DND-41 (cell line): ENCODE data around the gene IL4I1.
A peak's percentile ranks its signal among the peaks of the same experiment; 100 is the strongest.
"Not testable (repeated sequence)": the region's sequence is repeated elsewhere in the genome, so short reads cannot be mapped to it uniquely, and the experiment has no call there.

Experiments used
- ATAC-seq: fragments of 200-7000 bp; cut with Tn5 transposase; 3 replicates; pipeline ENCODE4 v1.9.1; 2021; ENCODE audit warnings: low read depth; ENCODE audit not compliant: insufficient read depth
- DNase-seq: peaks from one replicate; pipeline ENCODE4 v3.0.0-alpha.2; 2020
- H2AFZ ChIP-seq: 2 replicates; pipeline ENCODE4 v1.6.0; 2012; ENCODE audit warnings: low read depth, low read length
- H3K27ac ChIP-seq: 2 replicates; pipeline ENCODE4 v1.5.1; 2012; ENCODE audit warnings: low read length, inconsistent platforms
- H3K27me3 ChIP-seq: fragments of 200-600 bp; sonication (generic); 2 replicates; pipeline ENCODE4 v1.6.0; 2012; ENCODE audit warnings: low read length, mild to moderate bottlenecking, inconsistent platforms; ENCODE audit not compliant: insufficient read depth, poor library complexity
- H3K36me3 ChIP-seq: 2 replicates; pipeline ENCODE4 v1.5.1; 2012; ENCODE audit warnings: low read length, inconsistent platforms; ENCODE audit not compliant: insufficient read depth
- H3K4me1 ChIP-seq: 2 replicates; pipeline ENCODE4 v1.5.1; 2012; ENCODE audit warnings: mild to moderate bottlenecking, low read length; ENCODE audit not compliant: insufficient read depth
- H3K4me2 ChIP-seq: 2 replicates; pipeline ENCODE4 v1.6.0; 2012; ENCODE audit warnings: mild to moderate bottlenecking, moderate library complexity, low read length, inconsistent platforms; ENCODE audit not compliant: insufficient read depth
- H3K4me3 ChIP-seq, 2 experiments: fragments of 200-600 bp in 1 of 2; shearing (Covaris generic) in 1 of 2; 2 replicates each; pipeline ENCODE4 v1.5.1; 2012 to 2016; ENCODE audit warnings: inconsistent platforms in 2 of 2, low read length in 2 of 2, mild to moderate bottlenecking in 2 of 2, low read depth in 1 of 2, moderate library complexity in 1 of 2
- H3K79me2 ChIP-seq: 2 replicates; pipeline ENCODE4 v1.6.0; 2012; ENCODE audit warnings: low read length, inconsistent platforms; ENCODE audit not compliant: insufficient read depth
- H3K9ac ChIP-seq: 2 replicates; pipeline ENCODE4 v1.6.0; 2012; ENCODE audit warnings: low read depth, mild to moderate bottlenecking, inconsistent platforms, low read length, moderate library complexity
- H3K9me3 ChIP-seq: 2 replicates; pipeline ENCODE4 v1.5.1; 2012; ENCODE audit warnings: low read length, moderate library complexity, mild to moderate bottlenecking, inconsistent platforms; ENCODE audit not compliant: insufficient read depth, severe bottlenecking
- H4K20me1 ChIP-seq: 2 replicates; pipeline ENCODE4 v1.6.0; 2012; ENCODE audit warnings: low read length; ENCODE audit not compliant: insufficient read depth
- CTCF ChIP-seq: IDR thresholded peaks from 2 replicates; pipeline ENCODE4 v1.5.1; 2012; ENCODE audit warnings: borderline replicate concordance, low read length, moderate library complexity, mild to moderate bottlenecking; ENCODE audit not compliant: poor library complexity, severe bottlenecking; ENCODE audit errors: extremely low read depth
- EZH2 ChIP-seq: IDR thresholded peaks from 3 replicates; pipeline ENCODE4 v1.6.1; 2012; ENCODE audit warnings: borderline replicate concordance, low read depth, mild to moderate bottlenecking, moderate library complexity, low read length, inconsistent platforms; ENCODE audit not compliant: severe bottlenecking

IL4I1 gene

GRCh38 chr19:49896863-49897621 lies at the start of gene IL4I1:
IL4I1 (minus strand) TSS chr19:49896887; CDS start chr19:49896160, 727 bp downstream.
- TF ChIP-seq CTCF (no peak), EZH2 (no peak)
- Histone ChIP-seq H2AFZ (no peak within 1 kb of the TSS), H3K36me3 (no peaks in the 10 kb centered on the region), H3K79me2 (no peaks in the 10 kb centered on the region), H3K4me1 (peaks cover 7% of the 10 kb centered on the region; the same call in 1 of the 2 replicates), H3K9me3 (no peaks in the 10 kb centered on the region), H3K27me3 (no peaks in the 10 kb centered on the region), H4K20me1 (no peaks in the 10 kb centered on the region), H3K4me3 (no peak within 1 kb of the TSS), H3K27ac (no peak within 1 kb of the TSS), H3K9ac (no peak within 1 kb of the TSS), H3K4me2 (no peak within 1 kb of the TSS)
- DNase-seq, result no peak
- ATAC-seq, result peak; percentile 58; the same call in 2 of the 3 replicates

DNA sequence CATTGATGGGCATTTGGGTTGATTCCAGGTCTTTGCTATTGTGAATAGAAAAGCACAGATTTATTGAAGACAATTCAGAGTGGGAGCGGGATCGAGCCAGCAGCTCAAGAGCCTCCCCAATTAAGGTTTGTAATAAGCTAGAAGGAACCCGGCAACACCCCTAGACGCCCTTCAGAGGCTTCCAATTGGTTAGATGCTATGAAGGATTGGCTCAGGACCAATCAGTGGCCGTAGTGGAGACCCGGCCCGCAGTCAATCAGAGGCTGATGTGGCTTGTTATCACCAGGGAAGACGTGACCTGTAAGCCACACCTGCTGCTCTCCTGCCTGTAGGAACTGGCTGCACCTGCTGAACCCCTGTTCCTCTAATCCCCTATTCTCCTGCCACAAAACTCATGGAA lies 49.7 kb upstream of the IL4I1 start:
- Histone ChIP-seq H3K4me2 (no peak overlapping the region), H3K4me3 (no peak overlapping the region), H3K36me3 (no peaks in the 10 kb centered on the region), H3K27ac (no peak overlapping the region), H3K79me2 (no peaks in the 10 kb centered on the region), H3K4me1 (no peaks in the 10 kb centered on the region), H4K20me1 (0 out of 2 replicates have a peak, but pooled peaks cover 6% of the 10 kb centered on the region), H3K9ac (no peak overlapping the region), H2AFZ (no peak overlapping the region), H3K9me3 (no peaks in the 10 kb centered on the region), H3K27me3 (no peaks in the 10 kb centered on the region)
- TF ChIP-seq EZH2, result no peak
- no peak for TF ChIP-seq CTCF
- ATAC-seq, result no peak
- no peak for DNase-seq

DNA sequence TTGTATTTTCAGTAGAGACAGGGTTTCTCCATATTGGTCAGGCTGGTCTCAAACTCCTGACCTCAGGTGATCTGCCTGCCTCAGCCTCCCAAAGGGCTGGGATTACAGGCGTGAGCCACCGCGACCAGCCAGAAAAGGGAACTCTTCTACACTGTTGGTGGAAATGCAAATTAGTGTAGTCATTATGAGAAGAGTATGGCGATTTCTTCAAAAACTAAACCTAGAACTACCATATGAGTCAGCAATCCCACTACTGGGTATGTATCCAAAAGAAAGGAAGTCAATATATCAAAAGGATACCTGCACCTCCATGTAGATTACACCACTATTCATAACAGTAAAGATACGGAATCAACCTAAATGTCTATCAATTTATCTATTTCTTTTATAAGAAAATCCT lies 47.9 kb upstream of the IL4I1 start:
- not testable (repeated sequence) for H3K27ac ChIP-seq, ATAC-seq, H3K9me3 ChIP-seq, H4K20me1 ChIP-seq, H2AFZ ChIP-seq, H3K27me3 ChIP-seq, H3K79me2 ChIP-seq, H3K4me2 ChIP-seq, DNase-seq, H3K36me3 ChIP-seq, H3K9ac ChIP-seq, H3K4me1 ChIP-seq, H3K4me3 ChIP-seq

DNA sequence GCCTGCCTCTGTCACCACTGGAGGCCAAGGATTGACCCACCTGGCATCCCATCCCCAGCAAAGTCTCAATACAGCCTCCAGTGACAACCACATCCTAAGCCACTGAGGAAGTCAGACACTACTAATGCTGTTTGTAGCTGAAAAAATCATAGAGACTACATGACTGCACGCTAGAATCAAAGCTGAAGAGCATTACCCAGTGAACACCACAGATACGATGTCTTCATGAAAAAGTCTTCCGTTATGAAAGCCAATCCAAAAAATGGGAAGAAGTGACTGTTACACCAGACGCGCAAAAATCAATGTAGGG lies 43.8 kb upstream of the IL4I1 start:
- Histone ChIP-seq H4K20me1 (peaks cover 5% of the 10 kb centered on the region; the same call in 1 of the 2 replicates), H3K9me3 (no peaks in the 10 kb centered on the region), H3K27me3 (no peaks in the 10 kb centered on the region), H3K9ac (no peak overlapping the region), H3K4me1 (peaks cover 6% of the 10 kb centered on the region; the same call in 1 of the 2 replicates), H3K4me2 (no peak overlapping the region), H3K4me3 (no peak overlapping the region), H3K79me2 (no peaks in the 10 kb centered on the region), H3K36me3 (no peaks in the 10 kb centered on the region), H2AFZ (no peak overlapping the region), H3K27ac (no peak overlapping the region)
- ATAC-seq (no peak; the same call in 2 of the 3 replicates), DNase-seq (no peak)
- TF ChIP-seq CTCF, result no peak
- no peak for TF ChIP-seq EZH2
